PC-3 (cell line): ENCODE results near the gene ECT2L. TPM values are rescaled to one million over a fixed set of nuclear protein-coding genes. Genes with fewer than 3 reads are reported as not detected.

Experiments
- ATAC-seq: fragments of 200-7000 bp; cut with Tn5 transposase; 2 replicates; pipeline ENCODE4 v1.9.1; 2020; ENCODE audit warnings: mild to moderate bottlenecking, moderate library complexity
- BruUV-seq: library from RNA; stranded (reverse); fragments of 400-500 nt; replicated peaks from 2 replicates; lab custom pipeline; 2021; lab: Mats Ljungman, UMichigan
- CTCF ChIA-PET: fragments of 300-600 bp; sonication (Branson Sonifier 250); formaldehyde crosslinking; loops from one replicate; lab custom pipeline; 2022; ENCODE audit warnings: antibody characterized with exemption; lab: Charles Lee
- POLR2A ChIA-PET: fragments of 300-600 bp; sonication (Branson Sonifier 250); formaldehyde crosslinking; loops from one replicate; lab custom pipeline; 2022; ENCODE audit warnings: antibody characterized with exemption; ENCODE audit not compliant: unreplicated experiment; lab: Charles Lee
- DNase-seq: peaks from one replicate; pipeline ENCODE4 v3.0.0-alpha.2; 2015
- H2AFZ ChIP-seq: fragments of 300-600 bp; sonication (generic); 2 replicates; pipeline ENCODE4 v1.6.0; 2016; ENCODE audit warnings: antibody characterized with exemption, low read length
- H3F3A ChIP-seq: fragments of 300-600 bp; sonication (generic); one replicate; pipeline ENCODE4 v1.6.0; 2017; ENCODE audit warnings: antibody characterized with exemption, low read length, control low read depth, mild to moderate bottlenecking; ENCODE audit not compliant: unreplicated experiment
- H3K27ac ChIP-seq: fragments of 300-600 bp; sonication (generic); 2 replicates; pipeline ENCODE4 v1.5.1; 2016; ENCODE audit warnings: mild to moderate bottlenecking, low read length
- H3K27me3 ChIP-seq: fragments of 300-600 bp; sonication (generic); 2 replicates; pipeline ENCODE4 v1.6.1; 2016; ENCODE audit warnings: low read length, mixed read lengths
- H3K36me3 ChIP-seq: fragments of 300-600 bp; sonication (generic); 2 replicates; pipeline ENCODE4 v1.6.1; 2016; ENCODE audit warnings: low read depth, mixed run types, low read length, mixed read lengths
- H3K4me1 ChIP-seq: fragments of 300-600 bp; sonication (generic); 2 replicates; pipeline ENCODE4 v1.5.1; 2016; ENCODE audit warnings: low read length; ENCODE audit not compliant: insufficient read depth
- H3K4me2 ChIP-seq: fragments of 300-600 bp; sonication (generic); 2 replicates; pipeline ENCODE4 v1.6.0; 2016; ENCODE audit warnings: low read length
- H3K4me3 ChIP-seq: fragments of 300-600 bp; sonication (generic); 2 replicates; pipeline ENCODE4 v1.5.1; 2016; ENCODE audit warnings: mild to moderate bottlenecking, low read length, mixed read lengths
- H3K79me2 ChIP-seq: fragments of 300-600 bp; sonication (generic); 2 replicates; pipeline ENCODE4 v1.6.1; 2017; ENCODE audit warnings: low read length, mixed read lengths
- H3K9ac ChIP-seq: fragments of 300-600 bp; sonication (generic); 2 replicates; pipeline ENCODE4 v1.6.0; 2016; ENCODE audit warnings: mild to moderate bottlenecking, low read length
- H3K9me2 ChIP-seq: fragments of 300-600 bp; sonication (generic); replicated peaks from 2 replicates; pipeline ENCODE4 v1.6.1; 2016; ENCODE audit warnings: mixed run types, low read length, mixed read lengths
- H3K9me3 ChIP-seq: fragments of 300-600 bp; sonication (generic); 2 replicates; pipeline ENCODE4 v1.6.1; 2016; ENCODE audit warnings: low read length, mixed read lengths
- H4K20me1 ChIP-seq: fragments of 300-600 bp; sonication (generic); 2 replicates; pipeline ENCODE4 v1.6.1; 2016; ENCODE audit warnings: low read length, mixed read lengths
- CTCF ChIP-seq: fragments of 300-600 bp; sonication (generic); conservative IDR thresholded peaks from 2 replicates; pipeline ENCODE4 v1.5.1; 2017; ENCODE audit warnings: antibody characterized with exemption, low read depth, mild to moderate bottlenecking, low read length
- EZH2 ChIP-seq: fragments of 300-600 bp; sonication (generic); IDR thresholded peaks from one replicate; pipeline ENCODE4 v1.6.1; 2017; ENCODE audit warnings: antibody characterized with exemption, mild to moderate bottlenecking, low read length; ENCODE audit not compliant: unreplicated experiment
- EZH2phosphoT487 ChIP-seq: fragments of 300-600 bp; sonication (generic); IDR thresholded peaks from 2 replicates; pipeline ENCODE4 v1.6.1; 2018; ENCODE audit warnings: mild to moderate bottlenecking, antibody characterized with exemption, low read length, borderline replicate concordance
- intact Hi-C: fragments of 100-400 bp; cut with micrococcal nuclease; formaldehyde crosslinking; loops from 2 replicates; pipeline ENCODE4 v1.9.0; 2023
- total RNA-seq: library from RNA; depleted of rRNA; stranded (reverse); fragments of >200 nt; gene quantifications from 2 replicates; pipeline ENCODE4 v1.2.3, GENCODE V29; 2014

The ECT2L gene
- total RNA-seq, 1 experiment from 2014 or later, result not detected

- intact Hi-C loops, result no loop called here
- H3K79me2 ChIP-seq, result no peaks in the 10 kb centered on the region
- H3K9me2 ChIP-seq, result no peaks in the 10 kb centered on the region
- ATAC-seq (no peak), DNase-seq (no peak)
- no peak overlapping the region for H3K4me2 ChIP-seq
- no peak overlapping the region for H3K4me3 ChIP-seq
- H3K9ac ChIP-seq, result no peak overlapping the region
- no peak overlapping the region for H3K27ac ChIP-seq
- no peaks in the 10 kb centered on the region for H3K9me3 ChIP-seq
- H4K20me1 ChIP-seq, result no peaks in the 10 kb centered on the region
- ChIA-PET POLR2A (no interaction called here), CTCF (no interaction called here)
- H3K27me3 ChIP-seq, result no peaks in the 10 kb centered on the region
- H2AFZ ChIP-seq, result no peak overlapping the region
- H3K36me3 ChIP-seq, result no peaks in the 10 kb centered on the region
- H3K4me1 ChIP-seq, result no peaks in the 10 kb centered on the region
- TF ChIP-seq EZH2phosphoT487, result no peak
- no peak for TF ChIP-seq CTCF
- TF ChIP-seq EZH2, result no peak
- BruUV-seq, result no TSS peak
- H3F3A ChIP-seq, result no peaks in the 10 kb centered on the region
Observed at GRCh38 chr6:138863321-138863720, 67.4 kb downstream of the ECT2L start.

GRCh38 chr6:138864343-138864890 is 68.5 kb downstream of the ECT2L start:
- H3K9me3 ChIP-seq, result no peaks in the 10 kb centered on the region
- ChIA-PET POLR2A (no interaction called here), CTCF (no interaction called here)
- H3K4me3 ChIP-seq, result no peak overlapping the region
- ATAC-seq (no peak), DNase-seq (no peak)
- H2AFZ ChIP-seq, result no peak overlapping the region
- H3K4me2 ChIP-seq, result no peak overlapping the region
- H3K27ac ChIP-seq, result no peak overlapping the region
- TF ChIP-seq EZH2, result no peak
- H3K9ac ChIP-seq, result no peak overlapping the region
- H3K4me1 ChIP-seq, result no peaks in the 10 kb centered on the region
- no TSS peak for BruUV-seq
- no peaks in the 10 kb centered on the region for H3K36me3 ChIP-seq
- H3K9me2 ChIP-seq, result no peaks in the 10 kb centered on the region
- no peaks in the 10 kb centered on the region for H3K27me3 ChIP-seq
- no peaks in the 10 kb centered on the region for H3K79me2 ChIP-seq
- H3F3A ChIP-seq, result no peaks in the 10 kb centered on the region
- intact Hi-C loops, result no loop called here
- no peaks in the 10 kb centered on the region for H4K20me1 ChIP-seq

- Histone ChIP-seq H3K4me3 (no peak overlapping the region), H3K79me2 (no peaks in the 10 kb centered on the region), H3K4me1 (no peaks in the 10 kb centered on the region), H3K9me2 (no peaks in the 10 kb centered on the region), H4K20me1 (no peaks in the 10 kb centered on the region), H3K9me3 (no peaks in the 10 kb centered on the region), H3K27me3 (no peaks in the 10 kb centered on the region), H2AFZ (no peak overlapping the region), H3K27ac (no peak overlapping the region), H3F3A (no peaks in the 10 kb centered on the region), H3K9ac (no peak overlapping the region), H3K4me2 (no peak overlapping the region), H3K36me3 (no peaks in the 10 kb centered on the region)
- ATAC-seq (no peak), DNase-seq (no peak)
- POLR2A ChIA-PET, result no interaction called here
- intact Hi-C loops, result no loop called here
- TF ChIP-seq EZH2phosphoT487 (no peak), CTCF (no peak), EZH2 (no peak)
- BruUV-seq, result no TSS peak
- CTCF ChIA-PET, result no interaction called here
Observed at GRCh38 chr6:138865480-138866109, 69.7 kb downstream of the ECT2L start.
